ENCODE data around the gene MNAT1.

MNAT1 gene

GRCh38 chr14:60968099-60968498, 233.5 kb downstream of the MNAT1 start:
- Histone ChIP-seq H3K79me2 (ENCODE audit: insufficient read depth, low read length) (peaks cover 3% of the 10 kb centered on the region; the same call in 1 of the 2 replicates), H3K4me3 (ENCODE audit: low read length, poor library complexity, severe bottlenecking) (no peak overlapping the region), H3K4me2 (ENCODE audit: low read depth, low read length, poor library complexity, severe bottlenecking) (no peak overlapping the region), H3F3A (ENCODE audit: low read depth) (peaks cover 6% of the 10 kb centered on the region; the same call in 1 of the 2 replicates), H3K9me2 (replicated peaks; ENCODE audit: low read depth, low read length) (no peaks in the 10 kb centered on the region), H3K36me3 (ENCODE audit: insufficient read depth, low read length) (peaks cover 4% of the 10 kb centered on the region; the same call in 1 of the 2 replicates), H3K9ac (ENCODE audit: low read depth, low read length, poor library complexity, severe bottlenecking) (no peak overlapping the region), H2AFZ (ENCODE audit: low read length) (no peak overlapping the region), H3K4me1 (ENCODE audit: insufficient read depth, low read length, poor library complexity, severe bottlenecking) (peaks cover 30% of the 10 kb centered on the region), H3K27me3 (ENCODE audit: insufficient read depth, low read length, poor library complexity, severe bottlenecking) (no peaks in the 10 kb centered on the region), H3K9me3 (ENCODE audit: insufficient read depth, low read depth, low read length) (no peaks in the 10 kb centered on the region), H4K20me1 (ENCODE audit: insufficient read depth, low read length, poor library complexity, severe bottlenecking) (no peaks in the 10 kb centered on the region)
- no peak for TF ChIP-seq EZH2phosphoT487 (IDR thresholded peaks at IDR 0.05; ENCODE audit: borderline replicate concordance)
- no peak for TF ChIP-seq CTCF (conservative IDR thresholded peaks at IDR 0.05; ENCODE audit: low read length)

GRCh38 chr14:60968671-60969070, 234.1 kb downstream of the MNAT1 start:
- H3K36me3 ChIP-seq (ENCODE audit: insufficient read depth, low read length) = peaks cover 4% of the 10 kb centered on the region; the same call in 1 of the 2 replicates
- H3K27me3 ChIP-seq (ENCODE audit: insufficient read depth, low read length, poor library complexity, severe bottlenecking) = no peaks in the 10 kb centered on the region
- peaks cover 25% of the 10 kb centered on the region for H3K4me1 ChIP-seq (ENCODE audit: insufficient read depth, low read length, poor library complexity, severe bottlenecking)
- peaks cover 3% of the 10 kb centered on the region; the same call in 1 of the 2 replicates for H3K79me2 ChIP-seq (ENCODE audit: insufficient read depth, low read length)
- peaks cover 4% of the 10 kb centered on the region; the same call in 1 of the 2 replicates for H3F3A ChIP-seq (ENCODE audit: low read depth)
- H3K4me3 ChIP-seq (ENCODE audit: low read length, poor library complexity, severe bottlenecking) = no peak overlapping the region
- H3K9me3 ChIP-seq (ENCODE audit: insufficient read depth, low read depth, low read length) = no peaks in the 10 kb centered on the region
- H4K20me1 ChIP-seq (ENCODE audit: insufficient read depth, low read length, poor library complexity, severe bottlenecking) = no peaks in the 10 kb centered on the region
- H3K9ac ChIP-seq (ENCODE audit: low read depth, low read length, poor library complexity, severe bottlenecking) = no peak overlapping the region
- no peaks in the 10 kb centered on the region for H3K9me2 ChIP-seq (replicated peaks; ENCODE audit: low read depth, low read length)
- H2AFZ ChIP-seq (ENCODE audit: low read length) = no peak overlapping the region
- TF ChIP-seq CTCF (conservative IDR thresholded peaks at IDR 0.05; ENCODE audit: low read length) (no peak), EZH2phosphoT487 (IDR thresholded peaks at IDR 0.05; ENCODE audit: borderline replicate concordance) (no peak)
- H3K4me2 ChIP-seq (ENCODE audit: low read depth, low read length, poor library complexity, severe bottlenecking) = no peak overlapping the region

GRCh38 chr14:60970146-60970545, 235.6 kb downstream of the MNAT1 start:
- no peaks in the 10 kb centered on the region for H3K27me3 ChIP-seq (ENCODE audit: insufficient read depth, low read length, poor library complexity, severe bottlenecking)
- TF ChIP-seq CTCF (conservative IDR thresholded peaks at IDR 0.05; ENCODE audit: low read length) (no peak), EZH2phosphoT487 (IDR thresholded peaks at IDR 0.05; ENCODE audit: borderline replicate concordance) (no peak)
- H3K9ac ChIP-seq (ENCODE audit: low read depth, low read length, poor library complexity, severe bottlenecking) = no peak overlapping the region
- no peaks in the 10 kb centered on the region for H3F3A ChIP-seq (ENCODE audit: low read depth)
- H3K36me3 ChIP-seq (ENCODE audit: insufficient read depth, low read length) = peaks cover 4% of the 10 kb centered on the region; the same call in 1 of the 2 replicates
- H3K4me1 ChIP-seq (ENCODE audit: insufficient read depth, low read length, poor library complexity, severe bottlenecking) = peaks cover 10% of the 10 kb centered on the region
- no peak overlapping the region for H3K4me3 ChIP-seq (ENCODE audit: low read length, poor library complexity, severe bottlenecking)
- H3K79me2 ChIP-seq (ENCODE audit: insufficient read depth, low read length) = peaks cover 3% of the 10 kb centered on the region; the same call in 1 of the 2 replicates
- H2AFZ ChIP-seq (ENCODE audit: low read length) = no peak overlapping the region
- no peaks in the 10 kb centered on the region for H3K9me2 ChIP-seq (replicated peaks; ENCODE audit: low read depth, low read length)
- no peak overlapping the region for H3K4me2 ChIP-seq (ENCODE audit: low read depth, low read length, poor library complexity, severe bottlenecking)
- no peaks in the 10 kb centered on the region for H3K9me3 ChIP-seq (ENCODE audit: insufficient read depth, low read depth, low read length)
- no peaks in the 10 kb centered on the region for H4K20me1 ChIP-seq (ENCODE audit: insufficient read depth, low read length, poor library complexity, severe bottlenecking)
